Right lobe of liver (tissue), 6 donors: ENCODE measurements around the gene ANKRD11. TPM values are rescaled to one million over a fixed set of nuclear protein-coding genes. Genes with fewer than 3 reads are reported as not detected.

ENCODE experiments used
- ATAC-seq, 4 donors: fragments of 200-7000 bp; cut with Tn5 transposase; one replicate each; pipeline ENCODE4 v1.9.1; 2020; ENCODE audit warnings: mild to moderate bottlenecking in 4 of 4, moderate library complexity in 4 of 4
- DNase-seq, 3 donors: peaks; one replicate each; pipeline ENCODE4 v3.0.0-alpha.2; 2020
- H3K27ac ChIP-seq, 3 donors: fragments of 200-600 bp; one replicate each; pipeline ENCODE4 v1.8.0; 2022
- H3K27me3 ChIP-seq, 2 donors: fragments of 200-600 bp; one replicate each; pipeline ENCODE4 v1.8.0; 2022
- H3K36me3 ChIP-seq, 4 donors: fragments of 200-600 bp; sonication (generic) in 1 of 4; one replicate each; pipeline versions ENCODE4 v1.5.1 to v1.8.0; 2017 to 2022; ENCODE audit warnings: control low read depth in 1 of 4
- H3K4me1 ChIP-seq, 4 donors: fragments of 200-600 bp; sonication (generic) in 1 of 4; one replicate each; pipeline versions ENCODE4 v1.5.1 to v1.8.0; 2017 to 2022; ENCODE audit warnings: control low read depth in 1 of 4
- H3K4me3 ChIP-seq, 3 donors: fragments of 200-600 bp; one replicate each; pipeline ENCODE4 v1.8.0; 2022
- H3K9me3 ChIP-seq, 4 donors: fragments of 200-600 bp; sonication (generic) in 1 of 4; one replicate each; pipeline versions ENCODE4 v1.5.1 to v1.8.0; 2017 to 2022; ENCODE audit warnings: control low read depth in 1 of 4
- POLR2A ChIP-seq: fragments of 450-650 bp; IDR thresholded peaks from one replicate; pipeline ENCODE4 v1.6.1; 2017; ENCODE audit warnings: antibody characterized with exemption, mild to moderate bottlenecking
- WGBS: methylation state at CpG from one replicate; pipeline ENCODE4 v1.1.6; 2018; ENCODE audit warnings: low coverage, low lambda C conversion rate; ENCODE audit not compliant: insufficient coverage; ENCODE audit errors: missing lambda C conversion rate; 5-methylcytosine and 5-hydroxymethylcytosine counted together
- intact Hi-C, 2 donors: fragments of 100-400 bp; cut with DNase I; formaldehyde crosslinking; loops; one replicate each; pipeline versions ENCODE4 v1.11.2 to v1.14.1; 2022
- total RNA-seq, 6 experiments: library from RNA; depleted of rRNA in 2 of 6; stranded (reverse); fragments of >200 nt in 2 of 6; fragmentation: NEBNext Ultra II Directional in 3 of 6; extraction: Animal tissue kit (Norgen Biotek cat#: 25700) in 3 of 6; gene quantifications; one replicate each; pipeline versions ENCODE4 v1.1.0 to v1.2.4, GENCODE V29; 2016 to 2023
- TF ChIP-seq, protein P1 (sequence below), 4 donors: fragments of 200-600 bp in 3 of 4; fragments of 450-650 bp in 1 of 4; IDR thresholded peaks; one replicate each; pipeline versions ENCODE4 v1.5.1 to v1.8.0; 2016 to 2022; ENCODE audit warnings: antibody characterized with exemption in 4 of 4, mild to moderate bottlenecking in 2 of 4
- donor health status: DM: no; HTN: yes; CAD: no.
- donor health status: DM: no; HTN: no; CAD: no.
- donor health status: DM: no; HTN: no; CAD: no.
- donor health status: DM: no; HTN: yes; CAD: no.
- donor health status: DM: no; HTN: yes; CAD: no.

ANKRD11 gene
- total RNA-seq, 6 experiments from 2014 or later: 26.2 to 65.8 (median 41.6) TPM

DNA sequence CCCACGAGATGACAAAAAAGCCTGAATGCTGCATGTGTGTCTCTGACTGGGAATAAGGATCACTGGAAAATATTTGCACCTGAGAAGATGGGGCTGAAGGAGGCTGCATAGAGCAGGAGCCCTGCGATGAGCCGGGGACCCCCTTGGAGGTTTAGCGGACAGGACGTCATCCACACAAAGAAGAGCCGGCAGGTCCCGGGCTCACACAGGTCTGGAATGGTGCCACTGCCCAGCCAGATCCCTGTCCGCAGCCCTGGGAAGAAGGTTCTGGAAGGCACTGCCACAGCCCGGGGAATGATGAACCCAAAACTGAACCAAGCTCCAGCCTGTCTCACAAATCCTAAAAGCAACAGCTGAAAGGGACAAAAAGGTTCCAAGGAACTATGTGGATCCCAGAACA is 101.8 kb downstream of the ANKRD11 start:
- no peaks in the 10 kb centered on the region for H3K36me3 ChIP-seq
- H3K27me3 ChIP-seq: no peaks in the 10 kb centered on the region
- no peaks in the 10 kb centered on the region for H3K9me3 ChIP-seq
- intact Hi-C loops: no loop called here
- H3K4me1 ChIP-seq: peaks cover 0 to 20% (median 9%) of the 10 kb centered on the region in 4 donors
- 81% methylated on average over 4 of the region's 9 CpGs for WGBS
- no peak overlapping the region for H3K27ac ChIP-seq
- DNase-seq (no peak), ATAC-seq (no peak)
- no peak overlapping the region for H3K4me3 ChIP-seq
- TF ChIP-seq, protein P1, sequence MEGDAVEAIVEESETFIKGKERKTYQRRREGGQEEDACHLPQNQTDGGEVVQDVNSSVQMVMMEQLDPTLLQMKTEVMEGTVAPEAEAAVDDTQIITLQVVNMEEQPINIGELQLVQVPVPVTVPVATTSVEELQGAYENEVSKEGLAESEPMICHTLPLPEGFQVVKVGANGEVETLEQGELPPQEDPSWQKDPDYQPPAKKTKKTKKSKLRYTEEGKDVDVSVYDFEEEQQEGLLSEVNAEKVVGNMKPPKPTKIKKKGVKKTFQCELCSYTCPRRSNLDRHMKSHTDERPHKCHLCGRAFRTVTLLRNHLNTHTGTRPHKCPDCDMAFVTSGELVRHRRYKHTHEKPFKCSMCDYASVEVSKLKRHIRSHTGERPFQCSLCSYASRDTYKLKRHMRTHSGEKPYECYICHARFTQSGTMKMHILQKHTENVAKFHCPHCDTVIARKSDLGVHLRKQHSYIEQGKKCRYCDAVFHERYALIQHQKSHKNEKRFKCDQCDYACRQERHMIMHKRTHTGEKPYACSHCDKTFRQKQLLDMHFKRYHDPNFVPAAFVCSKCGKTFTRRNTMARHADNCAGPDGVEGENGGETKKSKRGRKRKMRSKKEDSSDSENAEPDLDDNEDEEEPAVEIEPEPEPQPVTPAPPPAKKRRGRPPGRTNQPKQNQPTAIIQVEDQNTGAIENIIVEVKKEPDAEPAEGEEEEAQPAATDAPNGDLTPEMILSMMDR (IDR thresholded peaks at IDR 0.05): no peak
- TF ChIP-seq POLR2A: no peak

DNA sequence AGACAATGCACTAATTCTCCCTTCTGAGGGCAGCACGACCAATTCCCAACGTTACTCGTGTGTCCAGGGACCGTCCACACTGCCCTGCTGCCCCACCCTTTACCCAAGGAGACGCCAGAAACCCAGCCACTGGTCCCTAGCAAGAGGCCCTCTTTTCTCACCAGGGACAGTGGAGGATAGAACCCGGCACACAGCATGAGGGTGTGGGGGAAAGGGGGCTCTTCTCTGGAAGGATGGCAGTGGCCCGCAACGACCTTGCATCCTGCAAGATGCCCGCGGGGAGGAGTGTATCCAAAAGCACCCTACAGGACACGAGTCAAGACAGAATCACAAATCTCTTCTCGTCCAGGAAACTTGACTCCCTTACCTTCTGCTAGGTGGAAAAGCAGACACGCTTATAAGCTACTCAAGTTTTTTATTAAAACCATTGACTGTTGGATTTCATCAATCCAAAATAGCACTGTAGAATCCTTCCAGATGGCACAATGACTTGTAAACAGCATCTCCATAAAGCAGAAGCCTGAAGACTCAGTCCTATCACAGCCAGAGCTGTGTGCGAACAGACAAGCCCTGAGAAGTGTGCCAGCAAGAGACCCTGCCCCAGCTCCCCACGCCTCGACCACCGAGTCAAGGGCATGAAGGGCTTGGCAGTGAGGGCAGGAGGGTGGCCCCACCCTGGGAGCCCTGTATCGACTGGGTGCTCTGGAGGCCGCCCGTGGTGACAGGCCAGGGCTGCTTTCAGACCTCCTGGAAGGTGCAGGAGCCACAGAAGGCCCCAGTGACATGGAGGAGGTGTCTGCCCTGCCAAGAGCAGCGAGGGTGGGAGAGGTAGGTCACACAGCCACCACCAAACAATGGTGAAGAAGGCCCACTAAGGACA is 103.8 kb downstream of the ANKRD11 start:
- Histone ChIP-seq H3K4me1 (peaks cover 0 to 34% (median 18%) of the 10 kb centered on the region in 4 donors), H3K4me3 (no peak overlapping the region), H3K27me3 (no peaks in the 10 kb centered on the region), H3K36me3 (no peaks in the 10 kb centered on the region), H3K27ac (no peak overlapping the region), H3K9me3 (no peaks in the 10 kb centered on the region)
- DNase-seq (no peak), ATAC-seq (no peak)
- intact Hi-C loops: no loop called here
- TF ChIP-seq, protein P1 (IDR thresholded peaks at IDR 0.05): no peak
- no peak for TF ChIP-seq POLR2A
- WGBS: 78% methylated on average over 15 of the region's 21 CpGs

DNA sequence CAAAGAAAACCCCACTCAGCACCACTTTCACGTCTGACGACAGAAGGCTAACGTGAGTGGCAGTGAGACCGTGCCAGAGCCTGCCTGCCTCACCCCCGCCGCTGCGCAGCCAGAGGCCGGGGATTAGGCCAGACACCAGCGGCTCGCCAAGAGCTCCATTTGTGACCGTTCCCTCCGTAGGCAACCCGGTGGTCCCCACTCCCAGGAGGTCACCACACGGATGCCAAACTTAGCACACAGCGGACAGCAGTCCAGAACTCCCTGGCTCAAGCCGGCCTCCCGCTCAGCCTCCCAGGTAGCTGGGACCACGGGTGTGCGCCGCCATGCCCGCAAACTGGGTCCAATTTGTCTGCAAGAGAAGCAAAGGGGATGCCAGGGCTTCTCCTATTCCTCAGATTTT is 104.6 kb downstream of the ANKRD11 start:
- peaks cover 0 to 39% (median 19%) of the 10 kb centered on the region in 4 donors for H3K4me1 ChIP-seq
- H3K27me3 ChIP-seq: no peaks in the 10 kb centered on the region
- ATAC-seq (no peak), DNase-seq (no peak)
- H3K9me3 ChIP-seq: no peaks in the 10 kb centered on the region
- intact Hi-C loops: no loop called here
- H3K27ac ChIP-seq: no peak overlapping the region
- WGBS: 96% methylated on average over 21 of the region's 21 CpGs
- H3K36me3 ChIP-seq: no peaks in the 10 kb centered on the region
- H3K4me3 ChIP-seq: no peak overlapping the region
- TF ChIP-seq POLR2A: no peak
- TF ChIP-seq, protein P1 (IDR thresholded peaks at IDR 0.05): no peak

DNA sequence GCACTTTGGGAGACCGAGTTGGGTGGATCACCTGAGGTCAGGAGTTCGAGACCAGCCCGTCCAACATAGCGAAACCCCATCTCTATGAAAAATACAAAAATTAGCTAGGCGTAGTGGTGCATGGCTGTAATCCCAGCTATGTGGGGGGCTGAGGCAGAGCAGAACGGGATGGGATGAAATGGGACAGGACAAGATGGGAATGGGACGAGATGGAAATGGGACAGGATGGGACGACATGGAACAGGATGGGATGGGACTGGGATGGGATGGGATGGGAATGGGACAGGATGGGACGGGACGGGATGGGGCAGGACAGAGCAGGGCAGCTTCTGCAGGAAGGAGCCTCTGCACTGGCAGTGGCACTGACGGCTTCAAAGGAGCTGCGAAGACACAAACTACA is 106.1 kb downstream of the ANKRD11 start:
- WGBS: 82% methylated on average over 12 of the region's 12 CpGs
- H3K27ac ChIP-seq: peak overlapping the region in 1 of 3 donors; percentile 55

More for the DNA sequence above, 106.1 kb downstream of the ANKRD11 start:
- H3K4me1 ChIP-seq: peaks cover 0 to 39% (median 19%) of the 10 kb centered on the region in 4 donors
- no peaks in the 10 kb centered on the region for H3K36me3 ChIP-seq
- no peak overlapping the region for H3K4me3 ChIP-seq
- no peak for TF ChIP-seq POLR2A
- TF ChIP-seq, protein P1 (IDR thresholded peaks at IDR 0.05): no peak
- intact Hi-C loops: no loop called here
- H3K27me3 ChIP-seq: no peaks in the 10 kb centered on the region
- ATAC-seq (no peak), DNase-seq (no peak)
- no peaks in the 10 kb centered on the region for H3K9me3 ChIP-seq
